ENCODE results near the gene KNG1. TPM values are rescaled to one million over a fixed set of nuclear protein-coding genes. Genes with fewer than 3 reads are reported as not detected.
"Not testable (repeated sequence)": the region's sequence is repeated elsewhere in the genome, so short reads cannot be mapped to it uniquely, and the experiment has no call there.

Gene KNG1
- polyA plus RNA-seq (2014; cell fraction: cytosol; rRNA removed) = not detected in 2 replicates
- polyA plus RNA-seq (2014; cell fraction: nucleus; rRNA removed) = not detected in 2 replicates

GRCh38 chr3:186717039-186717457 lies at the start of gene KNG1:
KNG1 (plus strand) TSS chr3:186717359; CDS start chr3:186717543, 184 bp downstream.
- no peak for DNase-seq (ENCODE audit: low spot score)

DNA sequence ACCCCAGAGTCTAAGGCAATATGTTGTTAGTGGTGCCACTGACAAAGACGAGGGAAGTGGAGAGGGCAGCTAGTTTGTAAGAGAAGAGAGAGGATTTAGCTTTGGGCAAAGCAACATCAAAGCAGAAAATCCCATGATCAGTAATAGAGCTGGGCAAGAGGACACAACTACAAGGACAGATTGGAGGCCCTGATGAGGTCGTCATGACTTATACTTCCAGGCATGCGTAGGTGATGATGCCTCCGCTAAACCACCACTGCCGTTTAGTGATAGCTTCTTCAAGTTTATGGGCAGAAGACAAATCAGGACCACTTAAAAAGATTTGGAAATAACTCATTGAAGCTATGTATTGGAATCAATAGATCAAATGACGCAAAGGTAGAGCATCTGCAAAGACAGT lies 48.7 kb upstream of the KNG1 start:
- no peak for DNase-seq (ENCODE audit: low spot score)

GRCh38 chr3:186669378-186670084 lies 47.6 kb upstream of the KNG1 start:
- no peak for DNase-seq (ENCODE audit: low spot score)

DNA sequence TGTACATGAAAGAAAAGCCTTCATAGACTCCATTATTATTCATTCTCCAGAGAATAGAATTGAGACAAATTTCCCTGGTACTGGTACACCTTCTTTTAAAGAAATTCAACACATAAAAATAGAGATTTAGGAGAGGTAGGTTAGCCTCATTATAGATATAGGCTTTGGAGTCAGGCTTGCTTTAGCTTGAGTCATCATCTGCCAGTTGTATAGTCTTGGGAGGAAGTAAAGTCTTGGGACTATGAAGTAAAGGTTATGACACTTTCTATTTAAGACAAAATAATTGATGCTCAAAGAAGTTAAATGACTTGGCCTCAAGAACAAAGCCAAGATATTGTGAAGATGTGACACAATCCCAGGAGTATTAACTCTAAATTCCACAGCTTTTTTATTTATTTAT lies 47.0 kb upstream of the KNG1 start:
- DNase-seq (ENCODE audit: low spot score) = no peak

DNA sequence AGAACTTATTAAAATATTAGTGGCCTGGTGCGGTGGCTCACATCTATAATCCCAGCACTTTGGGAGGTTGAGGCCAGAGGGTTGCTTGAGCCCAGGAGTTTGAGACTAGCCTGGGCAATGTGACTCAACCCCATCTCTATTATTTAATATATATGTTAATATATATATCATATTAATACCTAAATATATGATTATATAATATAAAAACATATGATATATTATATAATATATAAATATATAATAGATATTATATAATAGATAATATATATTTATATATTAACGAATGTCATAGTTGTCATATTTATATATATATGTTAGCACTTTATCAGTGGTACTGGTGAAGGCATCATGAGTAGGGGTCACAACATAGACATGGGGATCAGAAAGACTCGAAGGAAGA lies 46.1 kb upstream of the KNG1 start:
- no peak for DNase-seq (ENCODE audit: low spot score)

DNA sequence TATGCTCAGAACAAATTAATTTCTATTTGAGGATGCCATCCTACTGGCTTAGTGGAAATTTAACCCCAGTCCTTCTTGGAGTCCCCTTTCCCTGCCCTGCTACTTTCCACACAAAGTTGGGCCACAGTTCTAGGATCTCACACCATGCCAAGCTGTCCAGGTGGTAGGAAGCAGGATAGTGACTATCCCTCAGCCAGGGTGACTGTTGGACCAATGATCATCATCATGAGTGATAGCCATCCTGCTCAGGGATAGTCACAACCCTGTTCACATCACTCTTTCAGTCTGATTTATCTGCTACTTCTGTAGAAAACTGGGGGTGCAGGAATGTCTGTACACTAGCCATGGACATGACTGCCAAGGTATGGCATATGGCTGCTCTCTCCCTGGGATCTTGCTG lies 38.6 kb upstream of the KNG1 start:
- no peak for DNase-seq (ENCODE audit: low spot score)

DNA sequence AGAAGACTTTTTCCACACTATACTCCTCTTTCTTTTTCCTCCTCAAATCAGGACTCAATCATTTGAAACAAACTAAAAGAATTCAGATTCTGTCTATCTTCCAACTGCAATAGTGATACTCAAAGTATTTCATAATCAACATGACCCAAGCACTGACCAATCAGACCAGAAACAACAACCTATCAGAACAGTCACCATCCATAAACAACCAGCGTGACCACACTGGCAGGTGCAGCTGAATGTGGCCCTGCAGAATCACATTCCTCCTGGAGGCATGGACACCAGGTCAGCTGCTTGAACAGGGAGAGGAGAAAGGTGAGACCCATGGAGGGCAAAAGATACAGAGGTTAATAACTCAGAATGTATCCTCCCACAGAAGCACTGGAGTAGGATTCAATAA lies 38.0 kb upstream of the KNG1 start:
- no peak for DNase-seq (ENCODE audit: low spot score)

- DNase-seq (ENCODE audit: low spot score) = no peak
These were observed 36.3 kb upstream of the KNG1 start for GRCh38 chr3:186680869-186681268.

DNA sequence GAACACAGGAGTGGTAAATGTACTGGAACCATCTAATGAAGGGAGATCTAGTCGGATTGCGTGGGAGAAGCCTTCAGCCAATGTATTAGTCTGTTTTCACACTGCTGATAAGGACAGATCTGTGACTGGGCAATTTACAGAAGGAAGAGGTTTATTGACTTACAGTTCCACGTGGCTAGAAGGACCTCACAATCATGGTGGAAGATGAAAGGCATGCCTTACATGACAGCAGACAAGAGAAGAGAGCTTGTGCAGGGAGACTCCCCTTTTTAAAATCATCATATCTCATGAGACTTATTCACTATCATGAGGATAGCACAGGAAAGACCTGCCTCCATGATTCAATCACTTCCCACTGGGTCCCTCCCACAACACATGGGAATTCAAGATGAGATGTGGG lies 34.3 kb upstream of the KNG1 start:
- DNase-seq (ENCODE audit: low spot score) = no peak

DNA sequence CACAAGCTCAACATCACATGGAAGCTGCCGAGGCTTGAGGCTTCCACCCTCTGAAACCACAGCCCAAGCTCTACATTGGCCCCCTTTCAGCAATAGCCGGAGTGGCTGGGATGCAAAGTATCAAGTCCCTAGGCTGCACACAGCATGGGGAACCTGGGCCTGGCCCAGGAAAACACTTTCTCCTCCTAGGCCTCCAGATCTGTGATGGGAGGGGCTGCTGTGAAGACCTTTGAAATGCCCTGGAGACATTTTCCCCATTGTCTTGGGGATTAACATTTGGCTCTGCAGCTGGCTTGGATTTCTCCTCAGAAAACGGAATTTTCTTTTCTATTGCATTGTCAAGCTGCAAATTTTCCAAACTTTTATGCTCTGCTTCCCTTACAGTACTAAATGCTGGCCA lies 33.2 kb upstream of the KNG1 start:
- DNase-seq (ENCODE audit: low spot score) = no peak

GRCh38 chr3:186686475-186686874 lies 30.7 kb upstream of the KNG1 start:
- not testable (repeated sequence) for DNase-seq (ENCODE audit: low spot score)

DNA sequence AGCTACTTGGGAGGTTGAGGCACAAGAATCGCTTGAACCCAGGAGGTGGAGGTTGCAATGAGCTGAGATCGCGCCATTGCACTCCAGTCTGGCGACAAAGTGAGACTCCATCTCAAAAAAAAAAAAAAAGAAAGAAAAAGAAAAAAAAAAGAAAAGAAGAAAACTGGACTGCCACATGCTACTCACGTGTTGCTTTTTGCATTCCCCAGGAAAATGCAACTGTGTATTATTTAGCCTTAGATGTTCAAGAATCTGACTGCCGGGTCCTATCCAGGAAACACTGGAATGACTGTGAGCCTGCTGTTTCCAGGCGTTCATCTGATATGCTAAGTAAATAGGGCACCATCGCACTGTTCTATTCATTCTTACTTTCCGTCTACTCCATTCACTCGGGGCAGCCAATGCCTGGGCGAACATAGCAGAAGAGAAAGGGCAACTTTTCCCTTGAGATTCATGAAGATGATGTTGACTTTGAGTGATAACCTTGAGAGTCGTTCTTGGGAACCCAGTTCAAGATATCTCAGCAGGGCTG lies 30.0 kb upstream of the KNG1 start:
- no peak for DNase-seq (ENCODE audit: low spot score)

DNA sequence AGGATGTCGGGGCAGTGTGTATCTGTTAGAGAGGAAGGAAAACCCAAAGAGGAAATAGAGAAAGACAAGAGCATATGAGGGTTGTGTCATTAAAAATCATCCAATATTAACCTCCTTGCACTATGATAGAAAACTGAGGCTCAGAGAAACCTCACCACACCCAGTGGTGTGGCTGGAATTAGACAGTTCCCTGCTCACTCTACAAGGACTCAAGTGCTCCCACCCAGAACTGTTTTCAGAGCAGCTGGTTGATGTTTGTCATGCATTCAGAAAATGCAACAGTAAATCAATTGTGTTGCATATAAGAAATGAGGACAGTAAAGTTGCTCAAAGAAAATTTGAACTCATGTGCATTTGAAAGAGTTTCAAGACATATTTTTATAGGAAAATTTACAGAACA lies 26.9 kb upstream of the KNG1 start:
- not testable (repeated sequence) for DNase-seq (ENCODE audit: low spot score)

- DNase-seq (ENCODE audit: low spot score) = no peak
These were observed 25.5 kb upstream of the KNG1 start for GRCh38 chr3:186691676-186692075.

DNA sequence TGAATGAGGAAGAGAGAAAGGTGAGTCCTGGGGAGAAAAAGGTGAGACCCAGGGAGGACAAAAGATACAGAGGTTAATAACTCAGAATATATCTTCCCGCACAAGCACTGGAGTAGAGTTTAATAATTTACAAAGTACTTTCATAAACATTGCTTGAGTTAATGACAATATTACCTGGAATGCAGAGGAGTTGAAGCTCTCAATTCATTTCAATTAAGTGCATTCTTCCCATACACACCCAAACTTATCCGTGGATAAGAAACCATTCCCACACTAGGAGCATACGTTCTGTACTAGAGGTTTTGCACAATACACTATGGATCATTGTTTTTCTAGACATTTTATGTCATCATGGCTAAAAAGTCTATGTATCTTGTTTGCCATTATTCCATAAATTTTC lies 23.3 kb upstream of the KNG1 start:
- no peak for DNase-seq (ENCODE audit: low spot score)

GRCh38 chr3:186694288-186695032 lies 22.7 kb upstream of the KNG1 start:
- DNase-seq (ENCODE audit: low spot score) = no peak

GRCh38 chr3:186696522-186696921 lies 20.6 kb upstream of the KNG1 start:
- no peak for DNase-seq (ENCODE audit: low spot score)

DNA sequence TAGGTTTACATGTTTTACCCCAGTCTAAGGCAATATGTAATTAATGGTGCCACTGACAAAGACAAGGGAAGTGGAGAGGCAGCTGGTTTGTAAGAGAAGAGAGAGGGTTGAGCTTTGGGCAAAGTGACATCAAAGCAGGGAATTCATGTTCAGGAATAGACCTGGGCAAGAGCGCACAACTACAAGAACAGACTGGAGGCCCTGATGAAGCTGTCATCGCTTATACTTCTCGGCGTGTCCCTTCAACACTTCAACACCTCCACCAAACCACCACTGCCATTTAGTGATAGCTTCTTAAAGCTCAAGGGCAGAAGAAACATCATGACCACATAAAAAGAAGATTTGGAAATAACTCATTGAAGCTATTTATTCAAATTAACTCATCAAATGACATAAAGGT lies 19.6 kb upstream of the KNG1 start:
- DNase-seq (ENCODE audit: low spot score) = no peak

DNA sequence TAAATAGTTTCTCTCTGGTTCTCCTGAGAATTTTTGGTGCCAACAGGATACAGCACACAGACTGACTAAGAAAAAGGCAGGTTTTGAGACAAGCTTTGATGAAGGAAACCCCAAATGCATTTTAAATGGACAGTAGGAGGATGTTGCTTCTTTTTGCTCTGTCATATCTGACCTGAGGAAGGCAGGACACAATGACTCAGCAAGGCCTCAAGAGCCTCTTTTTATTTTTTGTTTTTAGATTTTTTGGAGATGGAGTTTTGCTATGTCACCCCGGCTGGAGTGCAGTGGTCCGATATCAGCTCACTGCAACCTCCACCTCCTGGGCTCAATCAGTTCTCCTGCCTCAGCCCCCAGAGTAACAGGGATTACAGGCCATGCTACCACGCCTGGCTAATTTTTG lies 16.9 kb upstream of the KNG1 start:
- DNase-seq (ENCODE audit: low spot score) = no peak

DNA sequence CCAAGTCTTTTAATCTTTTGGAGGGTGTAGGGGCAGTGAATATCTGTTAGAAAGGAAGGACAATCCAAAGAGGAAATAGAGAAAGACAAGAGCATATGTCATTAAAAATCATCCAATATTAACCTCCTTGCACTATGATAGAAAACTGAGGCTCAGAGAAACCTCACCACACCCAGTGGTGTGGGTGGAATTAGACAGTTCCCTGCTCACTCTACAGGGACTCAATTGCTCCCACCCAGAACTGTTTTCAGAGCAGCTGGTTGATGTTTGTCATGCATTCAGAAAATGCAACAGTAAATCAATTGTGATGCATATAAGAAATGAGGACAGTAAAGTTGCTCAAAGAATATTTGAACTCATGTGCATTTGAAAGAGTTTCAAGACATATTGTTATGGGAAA lies 14.7 kb upstream of the KNG1 start:
- not testable (repeated sequence) for DNase-seq (ENCODE audit: low spot score)

DNA sequence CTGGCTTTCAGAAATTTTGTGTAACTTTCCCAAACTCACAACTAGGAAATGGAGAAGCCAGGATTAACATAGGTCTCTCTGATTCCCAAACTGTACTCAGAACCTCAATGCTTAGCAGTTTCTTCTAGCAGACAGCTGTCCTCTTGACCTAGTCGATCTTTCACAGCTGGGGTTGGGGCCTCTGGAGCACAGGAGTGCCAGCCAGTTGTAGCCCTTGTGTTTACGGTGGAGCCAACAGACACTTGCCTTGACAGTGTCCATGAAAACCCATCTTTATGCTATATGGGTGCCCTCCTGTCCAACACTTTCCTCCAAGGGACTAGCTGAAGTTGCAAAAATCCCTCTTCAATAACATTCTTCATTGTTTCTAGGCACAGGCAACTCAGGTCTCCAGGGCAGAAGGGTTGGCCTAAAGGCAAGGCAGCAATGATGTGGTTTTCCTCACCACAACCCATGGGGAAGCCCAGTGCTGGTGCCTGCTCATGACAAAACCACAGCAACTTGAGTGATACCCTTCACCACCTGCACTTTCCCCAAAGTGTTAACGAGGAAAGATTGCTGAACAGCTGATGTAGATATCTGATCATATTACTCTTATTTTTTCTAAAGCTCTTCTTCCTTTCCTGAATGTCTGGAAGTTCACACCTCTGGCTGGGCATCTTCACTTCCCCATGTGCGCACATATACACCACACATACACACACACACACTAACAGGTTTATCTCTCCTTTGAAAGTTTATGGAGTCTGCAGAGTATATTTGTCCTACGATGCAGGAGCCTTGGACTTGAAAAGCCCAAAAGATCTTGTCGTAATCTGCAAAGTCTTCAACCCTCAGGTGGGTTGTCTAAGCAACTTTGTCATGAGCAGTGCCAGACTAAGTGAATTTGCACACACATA lies 11.0 kb upstream of the KNG1 start:
- no peak for DNase-seq (ENCODE audit: low spot score)

All from SK-N-DZ (cell line).